NCI-H1436 treated with DMSO at 0.1 percent for 48 hours (cell line): ENCODE measurements around the gene GRIN3B.

Source experiments
- DNase-seq: peaks from one replicate; lab custom pipeline; 2025; lab: John Stamatoyannopoulos, UW

The GRIN3B gene

DNA sequence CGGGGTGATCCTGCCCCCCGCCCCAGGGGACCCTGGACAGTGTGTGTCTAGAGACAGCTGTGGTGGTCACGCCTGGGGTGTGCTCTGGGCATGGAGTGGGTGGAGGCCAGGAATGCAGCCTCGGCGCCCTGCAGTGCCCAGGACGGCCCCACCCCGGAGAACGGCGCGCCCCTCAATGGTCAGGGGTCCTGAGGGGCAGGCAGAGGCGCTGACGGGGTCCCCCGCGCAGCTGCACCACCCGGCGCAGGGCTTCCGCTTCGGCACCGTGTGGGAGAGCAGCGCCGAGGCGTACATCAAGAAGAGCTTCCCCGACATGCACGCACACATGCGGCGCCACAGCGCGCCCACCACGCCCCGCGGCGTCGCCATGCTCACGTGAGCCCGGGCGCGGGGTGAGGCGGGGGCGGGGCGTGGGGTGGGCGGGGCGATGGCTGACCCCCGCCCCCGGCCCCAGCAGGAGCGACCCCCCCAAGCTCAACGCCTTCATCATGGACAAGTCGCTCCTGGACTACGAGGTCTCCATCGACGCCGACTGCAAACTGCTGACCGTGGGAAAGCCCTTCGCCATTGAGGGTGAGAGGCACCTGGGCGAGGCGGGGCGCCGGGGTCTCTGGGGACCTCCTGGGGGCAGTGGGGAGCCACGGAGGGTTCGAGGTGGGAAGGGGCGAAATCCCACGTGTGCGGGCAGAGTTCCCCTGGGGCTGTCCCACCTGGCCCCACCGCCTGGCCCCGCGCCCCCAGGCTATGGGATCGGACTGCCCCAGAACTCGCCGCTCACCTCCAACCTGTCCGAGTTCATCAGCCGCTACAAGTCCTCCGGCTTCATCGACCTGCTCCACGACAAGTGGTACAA, 7.4 kb downstream of the GRIN3B start:
- DNase-seq, result no peak

DNA sequence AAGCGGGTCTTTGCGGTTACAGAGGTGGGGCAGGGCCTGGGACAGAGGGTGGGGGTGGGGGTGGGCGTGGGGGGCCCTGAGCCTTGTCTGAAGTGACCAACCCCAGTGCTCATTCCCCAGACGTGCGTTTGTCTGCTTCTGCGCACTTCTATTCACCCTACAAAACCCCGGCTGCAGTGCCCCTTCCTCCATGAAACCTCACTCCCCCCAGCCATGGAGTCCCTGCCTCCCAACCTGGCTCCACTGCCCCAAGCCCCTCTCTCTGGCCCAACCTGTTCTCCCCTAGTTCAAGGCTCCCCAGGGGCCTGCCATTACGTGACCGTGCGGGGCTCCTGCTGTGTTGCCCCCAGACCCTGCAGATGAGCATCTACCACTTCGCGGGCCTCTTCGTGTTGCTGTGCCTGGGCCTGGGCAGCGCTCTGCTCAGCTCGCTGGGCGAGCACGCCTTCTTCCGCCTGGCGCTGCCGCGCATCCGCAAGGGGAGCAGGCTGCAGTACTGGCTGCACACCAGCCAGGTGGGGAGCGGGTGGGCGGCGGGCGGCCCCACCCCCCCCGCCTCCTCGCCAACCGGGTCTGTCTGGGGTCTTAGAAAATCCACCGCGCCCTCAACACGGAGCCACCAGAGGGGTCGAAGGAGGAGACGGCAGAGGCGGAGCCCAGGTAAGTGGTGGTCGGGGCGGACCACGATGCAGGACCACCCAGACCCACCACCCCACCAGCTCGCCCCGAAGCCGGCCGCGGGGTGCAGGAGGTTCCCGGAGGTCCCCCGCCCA, 8.2 kb downstream of the GRIN3B start:
- no peak for DNase-seq

DNA sequence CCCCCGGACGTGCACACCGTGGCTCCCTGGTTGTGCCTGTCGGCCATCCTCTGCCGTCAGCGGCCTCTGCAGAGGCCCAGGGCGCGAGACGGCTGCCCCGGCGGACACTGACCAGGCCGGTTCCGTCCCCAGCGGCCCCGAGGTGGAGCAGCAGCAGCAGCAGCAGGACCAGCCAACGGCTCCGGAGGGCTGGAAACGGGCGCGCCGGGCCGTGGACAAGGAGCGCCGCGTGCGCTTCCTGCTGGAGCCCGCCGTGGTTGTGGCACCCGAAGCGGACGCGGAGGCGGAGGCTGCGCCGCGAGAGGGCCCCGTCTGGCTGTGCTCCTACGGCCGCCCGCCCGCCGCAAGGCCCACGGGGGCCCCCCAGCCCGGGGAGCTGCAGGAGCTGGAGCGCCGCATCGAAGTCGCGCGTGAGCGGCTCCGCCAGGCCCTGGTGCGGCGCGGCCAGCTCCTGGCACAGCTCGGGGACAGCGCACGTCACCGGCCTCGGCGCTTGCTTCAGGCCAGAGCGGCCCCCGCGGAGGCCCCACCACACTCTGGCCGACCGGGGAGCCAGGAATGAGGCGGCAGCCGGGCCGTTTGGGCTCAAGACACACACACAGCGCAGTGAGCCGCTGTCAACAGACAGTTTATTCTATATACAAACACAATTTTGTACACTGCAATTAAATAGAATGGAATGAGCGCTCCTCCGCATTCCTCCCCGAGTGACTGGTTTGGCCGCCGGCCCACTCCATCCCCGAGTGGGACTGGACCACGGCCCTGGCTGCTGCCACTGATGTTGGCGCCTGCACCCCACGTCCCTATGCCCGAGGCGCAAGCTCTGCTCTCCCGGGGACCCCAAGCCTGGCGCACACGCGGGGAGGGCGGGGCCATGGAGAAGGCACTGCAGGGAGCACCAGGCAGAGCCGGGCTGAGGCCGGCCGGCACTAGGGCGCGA, 9.1 kb downstream of the GRIN3B start:
- DNase-seq, result no peak

DNA sequence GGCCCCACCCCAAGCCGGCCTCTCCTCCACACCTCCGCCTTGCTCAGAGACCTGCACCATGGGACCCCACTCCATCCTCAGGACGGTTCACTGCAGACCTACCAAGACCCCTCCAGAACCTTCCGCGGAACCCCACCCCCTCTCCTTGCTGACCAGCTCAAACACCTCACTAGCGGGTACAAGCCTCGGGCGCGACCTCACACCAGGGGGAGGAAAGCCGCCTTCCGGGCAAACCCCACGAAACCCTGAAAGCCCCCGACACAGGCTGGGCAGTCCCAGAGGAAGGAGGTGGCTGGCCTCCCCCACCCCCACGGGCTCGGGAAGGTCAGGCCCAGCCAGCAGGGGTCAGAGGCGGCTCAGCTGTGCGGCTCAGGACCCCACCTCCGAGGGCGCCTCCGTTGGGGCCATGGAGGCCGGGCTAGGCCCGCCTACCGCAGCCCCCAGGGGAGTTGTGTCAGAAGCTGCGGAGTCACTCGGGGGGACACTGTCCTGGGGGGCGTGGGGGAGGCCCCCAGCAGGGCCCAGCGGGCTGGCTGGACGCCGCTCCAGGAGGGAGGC, 9.8 kb downstream of the GRIN3B start:
- no peak for DNase-seq

DNA sequence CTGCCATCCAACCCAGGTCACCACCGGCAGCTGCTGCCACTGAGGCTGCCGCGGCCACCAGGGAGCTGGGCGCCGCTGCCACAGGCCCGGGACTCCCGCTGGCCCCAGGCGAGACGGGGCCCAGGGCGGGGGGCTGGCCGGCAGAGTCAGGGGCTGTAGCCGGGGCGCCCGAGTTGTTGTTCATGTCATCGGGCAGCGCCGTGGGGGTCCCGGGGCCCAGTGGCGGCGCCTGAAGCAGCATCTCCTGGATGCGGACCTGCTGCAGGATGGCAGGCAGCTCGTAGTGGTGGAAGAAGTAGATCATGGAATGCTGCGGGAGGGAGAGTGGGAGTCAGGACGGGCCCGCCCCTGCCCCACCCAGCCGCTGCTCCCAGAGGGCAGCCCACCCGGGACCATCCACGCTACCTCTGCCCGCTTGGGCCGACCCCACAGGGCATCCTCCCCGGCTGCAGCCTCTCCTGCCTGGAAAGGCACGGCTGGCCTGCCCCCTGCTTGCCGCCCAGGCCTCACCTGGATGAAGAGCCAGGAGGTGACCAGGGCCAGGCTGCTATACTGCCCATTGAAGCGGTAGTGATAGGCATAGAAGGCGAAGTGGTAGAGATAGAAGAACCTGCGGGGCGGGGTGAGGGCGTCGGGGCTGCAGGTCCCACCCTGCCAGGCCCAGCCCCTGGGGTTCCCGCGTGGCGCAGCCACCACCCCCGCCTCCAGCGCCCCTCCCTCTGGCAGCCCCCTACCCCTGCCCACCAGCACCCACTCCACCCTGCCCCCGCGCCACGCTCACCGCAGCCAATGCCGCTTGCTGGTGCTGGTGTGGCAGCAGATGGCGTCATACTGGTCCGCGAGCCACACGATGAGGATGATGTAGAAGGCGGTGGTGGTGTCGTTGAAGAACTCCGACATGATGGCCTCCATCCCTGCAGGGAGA, 10.6 kb downstream of the GRIN3B start:
- DNase-seq, result no peak

DNA sequence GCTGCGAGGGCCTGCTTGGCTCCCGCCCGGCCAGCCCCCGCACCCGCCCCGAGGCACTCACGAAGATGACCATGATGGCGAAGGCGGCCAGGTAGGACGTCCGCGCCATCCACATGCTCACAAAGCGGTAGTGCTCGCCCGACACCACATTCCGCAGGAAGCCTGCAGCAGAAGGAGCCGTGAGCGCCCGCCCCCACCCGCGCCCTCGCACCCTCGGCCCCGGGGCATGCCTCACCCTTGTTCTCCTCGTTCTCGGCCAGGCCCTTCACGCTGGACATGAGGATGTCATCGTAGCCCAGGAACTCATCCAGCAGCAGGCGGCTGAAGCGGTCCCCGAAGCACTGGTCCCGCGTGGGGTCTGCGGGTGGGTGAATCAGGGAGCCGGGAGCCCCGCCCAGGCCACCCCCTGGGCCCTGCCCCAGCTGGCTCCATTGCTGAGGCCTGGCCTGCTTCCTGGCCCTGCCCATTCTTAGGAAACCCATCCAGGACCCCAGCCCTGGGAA, 11.7 kb downstream of the GRIN3B start:
- DNase-seq, result no peak

DNA sequence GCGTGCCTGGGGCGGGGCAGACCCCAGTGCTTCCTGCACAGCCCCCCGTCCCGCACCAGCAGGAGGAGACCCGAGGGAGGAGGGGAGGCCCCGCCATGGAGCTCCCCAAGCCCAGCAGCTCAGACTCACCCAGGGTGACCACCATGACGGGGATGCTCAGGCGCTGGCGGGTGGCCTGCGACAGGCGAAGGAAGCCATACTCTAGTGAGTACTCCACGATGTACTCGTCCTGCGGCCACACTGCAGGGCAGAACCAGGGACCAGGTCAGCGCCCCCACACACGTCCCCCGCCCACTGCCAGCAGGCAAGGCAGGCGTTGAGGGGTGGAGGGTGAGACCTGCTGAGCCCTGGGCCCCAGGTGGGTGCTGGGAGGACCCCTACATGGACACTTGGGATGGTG, 12.1 kb downstream of the GRIN3B start:
- no peak for DNase-seq

DNA sequence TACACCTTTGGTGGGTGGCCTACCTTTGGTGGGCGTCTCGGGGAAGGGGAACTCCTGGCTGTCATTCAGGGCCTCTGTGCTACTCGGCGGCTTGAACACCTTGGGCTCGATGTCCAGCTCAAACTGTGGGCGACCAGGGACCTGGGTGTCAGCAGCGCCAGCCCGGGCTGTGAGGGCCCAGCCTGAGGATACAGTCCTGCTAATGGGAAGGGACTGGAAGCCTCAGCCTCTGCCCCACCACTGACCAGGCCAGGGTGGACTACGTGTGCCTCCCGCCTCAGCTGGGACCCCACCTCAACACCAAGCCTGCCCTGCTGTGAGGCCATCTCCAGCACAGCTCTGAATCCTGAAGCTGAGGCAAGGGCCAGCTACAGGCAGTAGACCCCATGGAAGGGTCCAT, 13.0 kb downstream of the GRIN3B start:
- DNase-seq, result no peak

DNA sequence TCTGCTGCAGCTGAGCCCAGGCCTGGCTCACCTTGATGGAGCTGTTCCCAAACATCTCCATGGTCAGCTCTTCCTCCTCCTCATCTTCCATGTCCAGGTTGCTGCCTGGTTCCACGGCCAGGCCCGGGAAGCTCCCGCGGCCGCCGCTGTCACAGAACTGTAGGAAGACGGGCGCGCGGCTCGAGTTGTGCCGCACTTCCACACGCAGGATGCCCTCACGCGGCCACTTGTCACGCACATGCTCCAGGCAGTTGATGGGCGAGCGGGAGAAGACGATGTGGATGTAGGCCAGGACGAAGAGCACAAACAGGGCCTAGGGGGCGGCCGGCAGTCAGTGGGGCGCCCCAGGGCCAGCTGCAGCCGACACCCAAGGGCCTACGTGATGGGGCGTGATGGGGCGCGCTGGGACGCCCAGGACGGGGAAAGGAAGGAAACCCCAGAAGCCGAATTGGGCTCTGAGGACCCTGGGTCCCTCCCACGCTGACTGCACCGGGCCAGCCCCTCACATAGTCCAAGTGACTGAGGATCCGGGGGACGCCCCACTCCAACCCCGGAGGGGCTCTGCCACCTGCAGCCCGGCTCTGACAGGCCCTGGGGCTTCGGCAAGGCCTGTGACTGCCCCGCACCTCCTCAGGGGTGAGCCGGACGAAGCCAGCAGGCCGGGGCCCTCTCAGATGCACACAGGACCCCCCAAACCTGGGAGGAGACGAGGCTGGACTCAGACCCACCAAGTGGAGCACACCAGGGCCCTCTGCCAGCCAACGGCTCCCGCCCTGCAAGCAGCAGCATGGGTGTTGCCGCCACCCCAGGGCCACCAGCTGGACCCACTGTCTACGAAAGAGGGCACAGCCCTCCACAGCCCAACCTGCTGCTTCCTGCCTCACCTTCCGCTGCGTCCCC, 14.2 kb downstream of the GRIN3B start:
- no peak for DNase-seq

DNA sequence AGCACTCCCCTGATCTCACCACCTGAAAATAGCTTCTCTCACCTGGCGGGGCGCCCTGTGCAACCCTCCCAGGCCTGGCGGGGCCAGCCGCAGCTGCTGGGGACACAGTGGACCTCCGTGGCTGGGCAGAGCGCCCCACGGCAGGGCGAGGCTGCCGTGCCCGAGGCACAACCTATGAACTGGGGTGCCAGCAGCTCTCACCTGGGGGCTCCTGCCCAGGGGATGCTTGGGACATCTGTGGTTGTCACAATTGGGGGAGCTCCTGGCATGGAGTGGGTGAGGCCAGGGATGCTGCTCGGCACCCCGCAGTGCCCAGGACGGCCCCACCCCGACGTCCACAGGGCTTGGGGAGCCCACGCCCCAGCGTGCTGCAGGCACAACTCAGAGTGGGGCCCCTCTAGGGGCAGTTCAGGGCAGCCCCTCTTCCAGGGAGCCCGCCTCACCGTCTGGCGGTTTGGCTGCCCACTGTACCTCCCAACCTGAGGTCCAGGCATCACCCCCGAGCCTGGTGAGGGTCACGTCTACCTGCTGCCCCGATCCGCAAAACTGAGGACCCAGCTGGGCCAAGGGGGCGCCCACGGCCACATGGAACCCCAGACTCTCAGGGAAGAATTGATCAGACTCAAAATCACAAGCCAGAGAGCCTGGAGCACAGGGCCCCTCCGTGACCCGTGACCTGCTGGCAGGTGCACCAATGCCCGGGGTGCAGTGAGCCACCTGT, 15.0 kb downstream of the GRIN3B start:
- no peak for DNase-seq

DNA sequence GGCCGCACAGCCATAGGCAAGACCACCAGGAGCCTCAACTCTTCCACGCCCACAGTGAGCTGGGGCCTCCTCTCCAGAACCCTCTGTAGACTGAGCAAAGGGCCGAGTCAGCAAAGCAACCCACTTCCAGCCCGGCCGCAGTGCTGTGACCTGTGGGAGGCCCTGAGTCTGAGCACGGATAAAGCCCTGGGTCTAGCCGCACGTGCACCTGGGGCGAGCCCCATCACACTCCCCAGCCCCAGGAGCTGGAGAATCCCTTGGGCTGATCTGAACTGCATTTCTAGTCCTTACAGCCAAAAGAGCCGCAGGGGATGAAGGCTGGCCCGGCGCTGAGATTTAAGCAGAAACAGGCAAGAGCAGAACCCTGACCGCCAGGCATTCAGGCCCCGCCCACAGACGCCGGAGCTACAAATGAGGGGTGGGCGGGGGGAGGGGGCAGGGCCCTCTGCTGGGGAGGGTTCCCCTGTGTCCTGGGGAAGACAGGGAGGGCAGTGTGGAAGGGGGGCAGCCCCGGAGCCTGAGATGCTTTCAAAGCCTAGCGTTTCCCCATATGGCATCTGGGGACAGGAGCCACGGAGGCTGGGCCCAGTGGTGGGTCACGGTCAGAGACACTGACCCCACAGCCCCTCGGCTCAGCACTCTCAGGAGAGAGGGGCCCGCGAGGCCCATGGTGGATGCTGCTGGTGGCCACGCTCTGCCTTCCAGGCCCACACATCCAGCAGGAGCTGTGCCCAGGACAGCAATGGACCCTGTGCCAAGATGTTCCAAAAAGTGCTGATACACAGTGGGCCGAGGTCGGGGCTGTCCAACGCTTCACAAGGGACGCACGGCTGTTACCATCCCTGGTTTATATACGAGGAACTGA, 15.8 kb downstream of the GRIN3B start:
- DNase-seq, result no peak

DNA sequence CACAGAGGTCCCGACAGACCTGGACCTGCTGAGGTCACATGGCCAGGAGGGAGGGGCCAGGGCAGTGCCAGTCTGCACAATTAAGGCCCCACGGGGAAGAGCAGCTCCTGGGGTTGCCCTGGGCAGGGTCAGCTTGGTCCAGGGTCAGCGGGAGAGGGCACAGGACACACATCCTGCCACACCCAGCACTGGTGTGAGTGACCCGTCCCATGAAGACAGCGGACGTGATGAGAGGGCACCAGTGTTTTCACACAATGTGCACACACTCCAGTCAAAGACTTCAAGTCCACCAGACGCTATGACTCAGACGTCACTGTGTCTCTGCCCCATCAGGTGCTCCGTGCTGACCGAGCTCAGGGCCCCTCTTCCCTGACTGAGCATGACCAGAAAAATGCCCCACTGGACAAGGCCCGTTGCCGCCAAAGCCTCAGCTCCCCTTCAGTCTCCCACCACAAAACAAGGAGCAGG, 16.5 kb downstream of the GRIN3B start:
- DNase-seq, result no peak

DNA sequence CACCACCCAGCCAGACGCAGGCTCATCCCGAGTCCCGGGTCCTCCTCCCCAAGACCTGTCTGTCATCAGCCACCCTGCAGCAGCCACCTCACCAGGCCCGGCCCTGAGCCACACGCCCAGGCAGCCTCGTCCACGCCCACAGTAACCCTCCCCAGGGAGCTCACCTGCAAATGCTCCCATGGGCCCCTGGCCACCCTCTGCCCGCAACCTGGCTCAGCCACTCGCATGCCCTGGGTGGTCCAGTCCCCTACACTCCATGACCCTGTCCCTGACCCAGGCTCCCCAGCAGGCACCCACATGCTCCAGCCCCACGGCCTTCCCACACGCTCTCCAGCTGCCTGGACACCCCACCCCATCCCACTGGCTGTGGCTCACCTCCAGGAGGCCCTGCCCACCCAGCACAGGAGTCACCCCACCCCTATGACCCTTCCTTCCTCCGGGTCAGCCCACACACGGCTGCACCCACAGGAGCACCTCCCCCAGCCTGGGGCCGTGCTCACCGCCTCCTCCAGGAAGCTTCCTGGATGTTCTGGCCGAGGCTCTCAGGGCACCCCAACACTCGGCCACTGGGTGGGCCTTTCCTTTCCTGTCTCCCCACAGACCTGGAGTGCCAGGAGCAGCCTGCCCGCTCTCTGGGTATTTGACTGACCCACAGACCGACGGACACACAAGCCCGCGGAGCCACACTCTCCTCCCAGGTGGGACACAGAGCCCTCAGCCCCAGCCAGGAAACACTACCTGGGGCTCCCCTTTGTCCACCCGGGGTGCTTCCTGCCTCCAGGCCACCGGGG, 17.1 kb downstream of the GRIN3B start:
- DNase-seq, result no peak

DNA sequence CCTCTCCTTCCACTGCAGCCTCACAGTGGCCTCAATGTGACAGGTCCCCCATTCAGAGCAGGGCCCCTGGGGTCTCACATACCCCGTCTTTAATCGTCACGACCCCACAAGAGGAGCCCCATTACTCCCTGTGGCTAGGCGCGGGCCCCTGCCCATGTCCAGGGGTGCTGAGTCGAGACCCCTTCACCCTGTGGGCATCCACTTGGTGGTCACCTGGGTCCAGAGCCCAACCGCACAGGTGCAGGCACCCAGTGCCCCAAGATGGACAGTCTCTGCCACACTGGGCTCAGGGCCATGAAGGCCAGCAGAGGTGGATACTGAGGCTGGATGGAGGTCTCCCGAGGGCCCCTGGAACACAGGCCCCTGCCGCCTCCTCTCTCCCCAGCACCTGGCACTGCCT, 17.7 kb downstream of the GRIN3B start:
- DNase-seq, result no peak

DNA sequence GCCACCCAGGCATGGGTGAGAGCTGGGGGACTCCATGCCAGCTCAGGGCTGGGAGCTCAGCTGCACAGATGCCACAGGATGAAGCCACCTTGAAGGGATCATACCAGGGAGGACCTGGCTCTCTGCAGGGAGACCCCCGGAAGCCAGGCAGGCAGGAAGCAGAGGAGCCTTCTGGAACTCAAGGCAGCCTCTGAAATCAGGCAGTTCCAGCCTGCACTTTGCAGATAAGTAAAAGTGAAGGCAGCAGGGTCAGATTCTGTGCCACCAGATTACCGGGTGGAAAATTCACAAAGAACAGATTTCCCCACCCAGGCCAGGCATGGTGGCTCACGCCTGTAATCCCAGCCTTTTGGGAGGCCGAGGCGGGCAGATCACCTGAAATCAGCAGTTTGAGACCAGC, 18.2 kb downstream of the GRIN3B start:
- no peak for DNase-seq

DNA sequence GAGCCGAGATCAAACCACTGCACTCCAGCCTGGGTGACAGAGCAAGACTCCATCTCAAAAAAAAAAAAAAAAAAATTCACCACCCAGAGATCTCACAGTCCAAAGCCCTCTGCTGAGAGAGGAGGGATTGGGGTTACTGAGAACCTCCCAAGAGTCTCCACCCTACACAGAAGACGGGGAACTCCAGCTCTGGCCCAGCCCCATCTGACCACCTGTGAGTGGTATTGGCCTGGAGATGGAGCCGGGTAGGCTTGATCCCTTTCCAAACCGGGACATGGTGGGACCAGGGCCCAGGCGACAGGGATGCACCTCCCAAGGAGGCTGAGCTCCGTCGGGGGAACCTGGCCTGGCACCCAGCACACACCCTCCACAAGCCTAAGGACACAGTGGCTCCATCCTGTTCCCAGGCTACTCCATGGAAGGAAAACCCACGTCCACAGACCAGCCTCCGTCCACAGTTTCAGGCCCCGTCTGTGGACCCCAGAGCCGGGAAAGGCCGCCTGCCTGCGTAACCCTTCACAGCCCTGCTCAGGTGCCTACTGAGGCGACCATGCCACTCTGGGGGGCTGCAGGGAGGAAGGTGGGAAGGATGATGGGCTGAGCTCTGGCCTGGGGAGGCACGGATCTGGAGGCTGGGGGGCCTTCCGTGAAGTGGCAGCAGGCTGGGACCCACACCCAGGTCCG, 18.9 kb downstream of the GRIN3B start:
- no peak for DNase-seq

DNA sequence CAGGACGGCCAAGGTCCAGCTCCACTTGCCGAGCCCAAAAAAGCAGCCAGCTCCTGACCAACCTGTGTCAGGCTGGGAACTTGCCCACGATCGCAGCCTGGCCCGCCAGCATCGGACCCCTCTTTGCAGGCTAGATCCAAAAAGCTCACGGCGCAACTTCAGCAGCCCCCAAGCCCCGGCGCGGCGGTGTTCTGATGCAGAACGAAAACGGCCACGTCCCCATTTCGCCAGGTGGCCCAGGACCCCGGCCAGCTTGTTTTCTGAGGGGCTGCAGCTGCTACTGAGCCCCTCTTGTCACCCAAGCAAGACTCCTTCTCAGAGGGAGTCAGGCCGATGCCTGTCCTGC, 19.4 kb downstream of the GRIN3B start:
- DNase-seq, result no peak
